SK-N-MC (cell line): ENCODE measurements around the gene CNR2.

Experiments
- DNase-seq: peaks from one replicate; pipeline ENCODE4 v3.0.0-alpha.2; 2011; ENCODE audit warnings: low read depth, low spot score
- H3K27ac ChIP-seq: fragments of 200-600 bp; sonication (generic); 2 replicates; pipeline ENCODE4 v1.5.1; 2016; ENCODE audit warnings: mixed run types
- H3K36me3 ChIP-seq: fragments of 200-600 bp; sonication (generic); 2 replicates; pipeline ENCODE4 v1.6.1; 2017; ENCODE audit warnings: antibody characterized with exemption, low read length, mixed read lengths; ENCODE audit not compliant: insufficient read depth
- H3K4me3 ChIP-seq: fragments of 200-600 bp; sonication (generic); 2 replicates; pipeline ENCODE4 v1.5.1; 2016
- H3K9ac ChIP-seq: fragments of 200-600 bp; sonication (generic); 2 replicates; pipeline ENCODE4 v1.8.0; 2017; ENCODE audit warnings: mixed run types, mixed read lengths; ENCODE audit not compliant: insufficient read length
- H3K9me3 ChIP-seq: fragments of 200-600 bp; sonication (generic); 2 replicates; pipeline ENCODE4 v1.6.1; 2017; ENCODE audit warnings: low read depth, mild to moderate bottlenecking, antibody characterized with exemption, low read length, moderate library complexity, mixed read lengths
- EZH2 ChIP-seq: fragments of 200-600 bp; sonication (generic); IDR thresholded peaks from one replicate; pipeline ENCODE4 v1.6.1; 2017; ENCODE audit warnings: antibody characterized with exemption
- FOXP2 ChIP-seq: optimal IDR thresholded peaks from 2 replicates; pipeline ENCODE3; 2011; ENCODE audit warnings: mild to moderate bottlenecking, moderate library complexity; ENCODE audit not compliant: insufficient read depth; ENCODE audit errors: extremely low read length, control extremely low read depth
- POLR2AphosphoS5 ChIP-seq: IDR thresholded peaks from 2 replicates; pipeline ENCODE4 v1.6.1; 2012; ENCODE audit warnings: mild to moderate bottlenecking, low read depth, low read length, borderline replicate concordance

The CNR2 gene

GRCh38 chr1:23947366-23947765 is 34.2 kb upstream of the CNR2 start:
- no peak for DNase-seq
- Histone ChIP-seq H3K4me3 (no peak overlapping the region), H3K9ac (no peak overlapping the region), H3K9me3 (no peaks in the 10 kb centered on the region), H3K27ac (no peak overlapping the region), H3K36me3 (no peaks in the 10 kb centered on the region)
- TF ChIP-seq EZH2 (no peak), POLR2AphosphoS5 (no peak), FOXP2 (no peak)

- Histone ChIP-seq H3K9me3 (no peaks in the 10 kb centered on the region), H3K27ac (no peak overlapping the region), H3K36me3 (no peaks in the 10 kb centered on the region), H3K4me3 (no peak overlapping the region), H3K9ac (no peak overlapping the region)
- TF ChIP-seq FOXP2 (no peak), EZH2 (no peak), POLR2AphosphoS5 (no peak)
- DNase-seq, result no peak
These were observed 23.5 kb upstream of the CNR2 start for GRCh38 chr1:23936481-23937176.

- no peak overlapping the region for H3K9ac ChIP-seq
- H3K27ac ChIP-seq, result peak overlapping the region; percentile 68; the same call in 1 of the 2 replicates
- DNase-seq, result no peak
- peak overlapping the region; percentile 38 for H3K4me3 ChIP-seq
- no peaks in the 10 kb centered on the region for H3K9me3 ChIP-seq
- no peaks in the 10 kb centered on the region for H3K36me3 ChIP-seq
- no peak for TF ChIP-seq EZH2
- TF ChIP-seq POLR2AphosphoS5, result no peak
These were observed 18.3 kb upstream of the CNR2 start for GRCh38 chr1:23931491-23931880.

- no peaks in the 10 kb centered on the region for H3K36me3 ChIP-seq
- no peak for TF ChIP-seq POLR2AphosphoS5
- no peak for TF ChIP-seq FOXP2
- TF ChIP-seq EZH2, result no peak
- no peak overlapping the region for H3K9ac ChIP-seq
- no peak for DNase-seq
- H3K9me3 ChIP-seq, result no peaks in the 10 kb centered on the region
- peak overlapping the region; percentile 68; the same call in 1 of the 2 replicates for H3K27ac ChIP-seq
- peak overlapping the region; percentile 38 for H3K4me3 ChIP-seq
These were observed 17.8 kb upstream of the CNR2 start for GRCh38 chr1:23930861-23931490.

GRCh38 chr1:23930270-23930669 is 17.1 kb upstream of the CNR2 start:
- Histone ChIP-seq H3K27ac (no peak overlapping the region), H3K9me3 (no peaks in the 10 kb centered on the region), H3K9ac (no peak overlapping the region), H3K36me3 (no peaks in the 10 kb centered on the region), H3K4me3 (no peak overlapping the region)
- DNase-seq, result no peak
- TF ChIP-seq POLR2AphosphoS5, result no peak
- TF ChIP-seq FOXP2, result no peak
- no peak for TF ChIP-seq EZH2

- no peak for DNase-seq
- Histone ChIP-seq H3K9me3 (no peaks in the 10 kb centered on the region), H3K4me3 (no peak overlapping the region), H3K27ac (no peak overlapping the region), H3K36me3 (no peaks in the 10 kb centered on the region), H3K9ac (no peak overlapping the region)
- TF ChIP-seq FOXP2, result no peak
- TF ChIP-seq EZH2, result no peak
- TF ChIP-seq POLR2AphosphoS5, result no peak
These were observed 15.6 kb upstream of the CNR2 start for GRCh38 chr1:23928789-23929188.

GRCh38 chr1:23927097-23927496 is 13.9 kb upstream of the CNR2 start:
- H3K9me3 ChIP-seq, result no peaks in the 10 kb centered on the region
- no peak overlapping the region for H3K9ac ChIP-seq
- no peaks in the 10 kb centered on the region for H3K36me3 ChIP-seq
- TF ChIP-seq EZH2, result no peak
- TF ChIP-seq POLR2AphosphoS5, result no peak
- no peak for DNase-seq
- H3K4me3 ChIP-seq, result no peak overlapping the region
- no peak overlapping the region for H3K27ac ChIP-seq

GRCh38 chr1:23925279-23925678 is 12.1 kb upstream of the CNR2 start:
- no peak for DNase-seq
- TF ChIP-seq POLR2AphosphoS5, result no peak
- no peak for TF ChIP-seq EZH2
- no peak for TF ChIP-seq FOXP2
- H3K9ac ChIP-seq, result no peak overlapping the region
- no peaks in the 10 kb centered on the region for H3K9me3 ChIP-seq
- H3K36me3 ChIP-seq, result no peaks in the 10 kb centered on the region
- no peak overlapping the region for H3K27ac ChIP-seq
- no peak overlapping the region for H3K4me3 ChIP-seq

GRCh38 chr1:23924601-23925000 is 11.4 kb upstream of the CNR2 start:
- H3K27ac ChIP-seq, result no peak overlapping the region
- no peak for TF ChIP-seq EZH2
- no peak for TF ChIP-seq FOXP2
- TF ChIP-seq POLR2AphosphoS5, result no peak
- no peak for DNase-seq
- no peaks in the 10 kb centered on the region for H3K36me3 ChIP-seq
- no peaks in the 10 kb centered on the region for H3K9me3 ChIP-seq
- H3K9ac ChIP-seq, result no peak overlapping the region
- no peak overlapping the region for H3K4me3 ChIP-seq
